NCI-H510A treated with DMSO at 0.1 percent for 48 hours (cell line): ENCODE measurements around the gene MLF1.
"Not testable (repeated sequence)": the region's sequence is repeated elsewhere in the genome, so short reads cannot be mapped to it uniquely, and the experiment has no call there.

Source experiments
- DNase-seq: peaks from one replicate; lab custom pipeline; 2025; lab: John Stamatoyannopoulos, UW

The MLF1 gene

GRCh38 chr3:158570999-158571702, at the start of gene MLF1:
TSS of gene MLF1 (plus strand) at chr3:158571194. CDS start at chr3:158571301, 107 bp downstream.
- DNase-seq = peak; percentile 82

- DNase-seq = no peak
These were observed 48.5 kb upstream of the MLF1 start for GRCh38 chr3:158522221-158523136.

GRCh38 chr3:158528076-158528674, 42.8 kb upstream of the MLF1 start:
- DNase-seq = no peak

DNA sequence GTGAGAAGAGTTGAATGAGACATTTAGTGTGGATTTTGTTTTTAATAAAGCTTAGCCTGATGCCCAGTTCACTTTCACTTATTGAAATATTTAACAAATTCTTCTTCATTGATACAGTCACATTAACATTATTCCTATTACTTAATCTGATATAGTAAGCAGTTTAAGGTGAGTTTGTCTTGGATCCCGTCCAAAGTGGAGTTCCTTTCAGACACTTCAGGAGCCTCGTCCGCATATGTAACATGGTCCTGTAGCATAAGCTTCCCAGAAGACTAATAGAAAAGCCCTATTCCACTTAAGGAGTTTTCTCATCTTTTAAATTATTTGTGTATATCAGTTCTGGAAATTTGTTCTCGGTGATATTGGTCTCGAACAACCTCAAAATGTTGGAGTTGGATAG, 39.7 kb upstream of the MLF1 start:
- peak; percentile 67 for DNase-seq

GRCh38 chr3:158532099-158532734, 38.8 kb upstream of the MLF1 start:
- DNase-seq = peak; percentile 49

- DNase-seq = no peak
These were observed 35.1 kb upstream of the MLF1 start for GRCh38 chr3:158535918-158536317.

GRCh38 chr3:158539414-158540014, 31.5 kb upstream of the MLF1 start:
- DNase-seq = peak; percentile 58

DNA sequence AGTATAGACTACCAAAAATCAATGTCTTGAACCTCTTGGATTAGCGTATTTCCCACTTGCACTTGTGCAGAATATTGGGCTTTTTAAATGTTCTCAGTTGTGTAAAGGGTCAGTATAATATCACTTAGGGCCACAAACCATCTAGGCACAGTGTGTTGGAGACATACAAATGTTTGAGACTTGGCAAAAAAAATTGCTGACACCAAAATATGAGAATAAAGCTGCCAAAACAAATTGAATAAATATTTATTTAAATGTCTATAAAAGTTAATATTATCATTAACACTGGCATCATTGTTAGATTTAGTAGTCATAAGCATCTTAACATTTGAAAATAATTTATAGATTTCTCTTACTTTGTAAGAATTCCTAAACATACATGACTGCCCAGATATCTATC, 30.9 kb upstream of the MLF1 start:
- DNase-seq = no peak

DNA sequence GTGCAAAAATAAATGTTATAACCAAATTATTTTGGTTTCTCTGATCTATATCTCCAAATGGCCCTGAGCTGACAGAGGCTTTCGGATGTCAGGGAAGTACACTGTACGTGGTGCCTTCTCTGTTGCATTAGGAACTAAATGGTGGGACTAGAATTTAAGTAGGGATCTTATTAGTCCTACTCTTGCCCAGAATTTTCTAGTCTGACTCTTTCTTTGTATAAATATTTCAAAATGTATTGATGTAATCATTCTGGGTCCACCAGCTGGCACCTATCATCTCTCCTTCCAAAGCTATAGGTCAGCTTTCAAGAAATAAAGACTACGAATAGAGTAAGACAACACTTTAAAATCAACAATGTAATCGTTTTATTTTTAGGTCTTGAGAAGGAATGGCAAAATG, 22.3 kb upstream of the MLF1 start:
- no peak for DNase-seq

DNA sequence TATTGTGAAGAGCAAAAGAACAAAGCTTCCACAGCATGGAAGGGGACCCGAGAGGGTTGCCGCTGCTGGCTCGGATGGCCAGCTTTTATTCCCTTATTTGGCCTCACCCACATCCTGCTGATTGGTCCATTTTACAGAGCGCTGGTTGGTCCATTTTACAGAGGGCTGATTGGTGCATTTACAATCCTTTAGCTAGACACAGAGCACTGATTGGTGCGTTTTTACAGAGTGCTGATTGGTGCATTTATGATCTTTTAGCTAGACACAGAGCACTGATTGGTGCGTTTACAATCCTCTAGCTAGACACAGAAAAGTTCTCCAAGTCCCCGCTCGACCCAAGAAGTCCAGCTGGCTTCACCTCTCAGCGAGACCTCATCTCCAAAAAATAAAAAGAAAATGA, 21.1 kb upstream of the MLF1 start:
- not testable (repeated sequence) for DNase-seq

GRCh38 chr3:158552124-158552523, 18.9 kb upstream of the MLF1 start:
- no peak for DNase-seq

DNA sequence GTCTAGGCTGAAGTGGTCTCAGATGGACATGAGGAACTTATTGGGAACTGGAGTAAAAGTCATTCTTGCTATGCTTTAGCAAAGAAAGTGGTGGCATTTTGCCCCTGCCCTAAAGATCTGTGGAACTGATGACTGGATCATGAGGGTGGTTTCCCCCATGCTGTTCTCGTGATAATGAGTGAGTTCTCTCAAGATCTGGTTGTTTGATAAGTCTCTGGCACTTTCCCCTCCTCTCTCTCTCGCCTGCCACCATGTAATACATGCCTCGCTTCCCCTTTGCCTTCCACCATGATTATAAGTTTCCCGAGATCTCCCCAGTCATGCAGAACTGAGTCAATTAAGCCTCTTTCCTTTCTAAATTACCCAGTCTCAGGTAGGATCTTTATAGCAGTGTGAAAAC, 11.5 kb upstream of the MLF1 start:
- no peak for DNase-seq

DNA sequence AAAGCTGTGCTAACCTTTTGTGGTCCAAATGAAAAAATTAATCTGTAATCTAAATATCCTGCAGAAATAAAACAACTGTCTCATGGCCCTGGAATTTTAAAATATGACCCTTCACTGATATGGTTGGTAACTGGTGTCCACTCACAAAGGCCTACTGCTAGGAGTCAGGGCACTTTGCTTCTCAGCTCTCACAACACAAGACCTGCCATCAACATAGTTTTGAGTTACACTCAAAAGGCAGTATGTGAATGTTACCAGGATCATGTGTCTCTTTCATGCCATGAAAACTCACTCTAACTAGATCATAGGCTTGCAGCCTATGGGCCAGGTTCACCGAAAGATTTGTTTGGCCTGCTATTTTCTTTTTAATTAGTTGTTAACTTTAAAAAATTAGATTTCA, 10.0 kb upstream of the MLF1 start:
- DNase-seq = no peak

DNA sequence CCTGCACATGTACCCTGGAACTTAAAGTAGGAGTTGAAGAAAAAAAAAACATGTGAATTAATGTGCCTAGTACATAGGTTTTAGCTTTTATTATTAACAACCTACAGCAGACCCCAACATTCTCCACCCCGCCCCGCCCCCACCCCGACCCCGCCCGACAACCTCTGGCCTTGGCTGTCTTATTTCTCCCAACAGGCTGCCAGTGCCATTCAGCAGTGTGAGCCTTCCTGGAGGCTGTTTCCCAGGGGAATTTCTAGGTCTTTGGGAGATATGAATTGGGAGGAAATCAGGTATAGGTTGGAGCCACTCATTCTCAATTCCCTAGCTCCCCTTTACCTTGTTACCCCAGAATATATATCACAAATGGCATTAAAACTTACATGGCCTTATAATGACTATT, 8.3 kb upstream of the MLF1 start:
- DNase-seq = no peak

DNA sequence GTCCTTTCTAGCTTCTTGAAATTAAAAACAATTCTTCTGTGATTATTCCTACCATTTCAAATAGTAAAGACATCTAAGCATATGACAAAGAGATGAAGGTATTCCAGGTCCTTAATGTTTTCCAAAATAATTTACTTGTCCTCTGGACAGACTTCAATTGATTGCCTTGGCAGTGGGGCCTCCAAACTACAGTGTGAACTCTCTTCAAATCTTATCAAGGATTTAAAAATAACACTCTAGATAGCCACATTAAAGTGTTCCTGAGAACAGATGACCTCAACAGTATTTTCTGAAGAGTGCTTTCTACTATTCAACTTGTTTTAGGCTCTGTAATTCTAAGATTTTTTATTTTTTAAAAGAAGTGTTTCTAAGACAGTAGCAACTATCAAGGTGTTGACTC, 7.9 kb upstream of the MLF1 start:
- DNase-seq = no peak

GRCh38 chr3:158565076-158565475, 5.9 kb upstream of the MLF1 start:
- no peak for DNase-seq

- no peak for DNase-seq
These were observed 2.2 kb upstream of the MLF1 start for GRCh38 chr3:158568784-158569183.

DNA sequence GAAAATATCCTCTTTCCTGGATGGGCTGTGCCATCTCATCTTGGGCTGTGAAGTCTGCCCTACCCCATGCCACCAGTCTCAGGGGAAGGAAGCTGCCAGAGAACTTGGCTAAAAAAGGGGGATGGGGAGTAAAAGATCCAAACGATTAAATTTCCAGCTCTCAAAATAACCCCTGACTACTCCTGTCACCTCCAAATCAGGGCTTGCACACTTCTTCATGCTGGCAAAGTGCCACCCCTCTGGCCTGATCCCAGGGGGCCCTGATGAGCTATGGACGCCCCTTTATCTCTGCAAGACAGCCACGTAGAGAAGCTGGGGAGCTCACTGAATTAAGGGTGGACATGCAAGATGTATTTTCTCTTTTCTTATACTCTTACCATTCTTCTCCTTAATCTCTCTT, 1.2 kb upstream of the MLF1 start:
- no peak for DNase-seq

DNA sequence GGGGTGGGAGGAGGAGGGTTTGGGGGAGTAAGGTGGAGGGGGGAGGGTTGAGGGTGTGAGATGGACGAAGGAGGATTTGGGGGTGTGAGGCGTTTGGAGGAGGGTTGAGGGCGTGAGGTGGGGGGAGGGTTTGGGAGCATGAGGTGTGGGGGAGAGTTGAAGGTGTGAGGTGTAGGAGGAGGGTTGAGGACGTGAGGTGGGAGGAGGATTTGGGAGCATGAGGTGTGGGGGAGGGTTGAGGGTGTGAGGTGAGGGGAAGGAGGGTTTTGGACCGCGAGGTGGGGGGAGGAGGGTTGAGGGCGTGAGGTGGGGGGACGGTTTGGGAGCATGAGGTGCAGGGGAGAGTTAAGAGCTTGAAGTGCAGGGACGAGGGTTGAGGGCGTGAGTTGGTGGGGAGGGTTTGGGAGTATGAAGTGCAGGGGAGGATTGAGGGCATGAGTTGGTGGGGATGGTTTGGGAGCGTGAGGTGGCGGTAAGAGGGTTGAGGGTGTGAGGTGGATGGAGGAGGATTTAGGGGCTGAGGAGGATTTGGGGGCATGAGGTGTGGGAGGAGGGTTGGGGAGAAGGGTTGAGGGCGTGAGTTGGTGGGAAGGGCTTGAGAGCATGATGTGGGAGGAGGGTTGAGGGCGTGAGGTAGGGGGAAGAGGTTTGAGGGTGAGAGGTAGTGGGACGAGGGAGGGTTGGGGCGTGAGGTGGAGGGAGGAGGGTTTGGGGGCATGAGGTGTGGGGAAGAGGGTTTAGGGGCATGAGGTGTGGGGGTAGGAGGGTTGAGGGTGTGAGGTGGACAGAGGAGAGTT, 1.2 kb downstream of the MLF1 start:
- no peak for DNase-seq

DNA sequence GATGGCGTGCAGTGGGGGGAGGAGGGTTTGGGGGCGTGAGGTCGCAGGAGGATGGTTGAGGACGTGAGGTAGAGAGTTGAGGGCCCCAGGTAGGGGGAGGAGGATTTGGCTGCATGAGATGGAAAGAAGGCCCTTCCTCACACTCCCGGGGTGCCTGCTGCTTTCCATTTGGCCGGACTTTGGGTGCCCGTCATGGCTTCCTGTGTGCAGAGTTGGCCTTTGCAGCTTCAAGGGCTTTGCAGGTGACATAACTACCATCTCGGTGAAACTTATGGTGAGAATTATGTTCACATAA, 1.7 kb downstream of the MLF1 start:
- no peak for DNase-seq

DNA sequence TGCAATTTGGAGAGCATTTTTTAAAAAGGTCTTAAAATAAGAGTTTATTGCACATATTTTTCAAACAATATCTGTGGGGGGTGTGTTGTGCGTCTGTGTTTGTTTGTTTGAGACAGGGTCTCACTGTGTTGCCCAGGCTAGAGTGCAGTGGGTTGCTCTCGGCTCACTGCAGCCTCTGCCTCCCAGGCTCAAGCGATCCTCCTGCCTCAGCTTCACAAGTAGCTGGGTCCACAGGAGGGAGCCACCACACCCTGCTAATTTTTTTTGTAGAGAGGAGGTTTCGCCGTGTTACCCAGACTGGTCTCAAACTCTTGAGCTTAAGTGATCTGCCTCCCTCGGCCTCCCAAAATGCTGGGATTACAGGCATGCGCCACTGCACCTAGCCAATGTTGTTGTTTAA, 2.7 kb downstream of the MLF1 start:
- DNase-seq = no peak
